Endothelial cell of umbilical vein (primary cell): ENCODE data around the gene GLRB.

Source experiments
- EZH2 ChIP-seq: IDR thresholded peaks from 2 replicates; pipeline ENCODE4 v1.6.1; 2012; ENCODE audit warnings: borderline replicate concordance, low read depth, mild to moderate bottlenecking, moderate library complexity, low read length, inconsistent platforms; ENCODE audit not compliant: severe bottlenecking
- MYC ChIP-seq: IDR thresholded peaks from one replicate; pipeline ENCODE4 v1.6.1; 2011; ENCODE audit warnings: mild to moderate bottlenecking, low read depth, low read length
- POLR2A ChIP-seq: IDR thresholded peaks from 2 replicates; pipeline ENCODE4 v1.6.1; 2012; ENCODE audit warnings: low read depth, mild to moderate bottlenecking, control low read depth, low read length
- POLR2AphosphoS5 ChIP-seq: IDR thresholded peaks from 2 replicates; pipeline ENCODE4 v1.6.1; 2012; ENCODE audit warnings: low read depth, mild to moderate bottlenecking, control low read depth, low read length, moderate library complexity; ENCODE audit not compliant: insufficient read depth
- TF ChIP-seq, protein P1 (sequence below), 2 donors: IDR thresholded peaks; 1 replicate in 1 of 2; 2 replicates in 1 of 2; pipeline ENCODE4 v1.5.1; 2011; ENCODE audit warnings: low read length in 2 of 2, mild to moderate bottlenecking in 2 of 2, moderate library complexity in 2 of 2, control low read depth in 1 of 2, inconsistent platforms in 1 of 2, low read depth in 1 of 2; ENCODE audit not compliant: insufficient read depth in 1 of 2; ENCODE audit errors: extremely low read depth in 1 of 2
- TF ChIP-seq, protein P2 (sequence below): IDR thresholded peaks from 2 replicates; pipeline ENCODE4 v1.6.1; 2011; ENCODE audit not compliant: insufficient read depth, insufficient read length

DNA sequence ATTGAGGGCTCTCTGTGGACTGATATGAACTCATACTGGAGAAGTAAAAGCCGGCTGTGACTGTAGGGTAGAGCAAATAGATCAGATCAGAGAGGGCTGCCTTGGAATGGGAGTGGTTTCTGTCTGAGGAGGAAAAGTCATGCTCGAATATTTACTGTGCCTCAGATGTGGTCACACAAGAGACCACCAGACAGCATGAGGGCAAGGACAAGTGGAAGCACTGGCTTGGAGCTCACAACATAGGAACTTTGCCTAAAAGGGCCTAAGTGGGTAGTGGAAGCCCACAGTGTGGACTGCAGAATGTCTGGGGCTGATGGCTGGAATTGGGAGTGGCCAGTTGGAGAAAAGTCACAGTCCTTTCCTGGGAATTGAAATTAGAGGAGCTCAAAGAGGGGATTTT is 19.8 kb downstream of the GLRB start:
- TF ChIP-seq, protein P1, sequence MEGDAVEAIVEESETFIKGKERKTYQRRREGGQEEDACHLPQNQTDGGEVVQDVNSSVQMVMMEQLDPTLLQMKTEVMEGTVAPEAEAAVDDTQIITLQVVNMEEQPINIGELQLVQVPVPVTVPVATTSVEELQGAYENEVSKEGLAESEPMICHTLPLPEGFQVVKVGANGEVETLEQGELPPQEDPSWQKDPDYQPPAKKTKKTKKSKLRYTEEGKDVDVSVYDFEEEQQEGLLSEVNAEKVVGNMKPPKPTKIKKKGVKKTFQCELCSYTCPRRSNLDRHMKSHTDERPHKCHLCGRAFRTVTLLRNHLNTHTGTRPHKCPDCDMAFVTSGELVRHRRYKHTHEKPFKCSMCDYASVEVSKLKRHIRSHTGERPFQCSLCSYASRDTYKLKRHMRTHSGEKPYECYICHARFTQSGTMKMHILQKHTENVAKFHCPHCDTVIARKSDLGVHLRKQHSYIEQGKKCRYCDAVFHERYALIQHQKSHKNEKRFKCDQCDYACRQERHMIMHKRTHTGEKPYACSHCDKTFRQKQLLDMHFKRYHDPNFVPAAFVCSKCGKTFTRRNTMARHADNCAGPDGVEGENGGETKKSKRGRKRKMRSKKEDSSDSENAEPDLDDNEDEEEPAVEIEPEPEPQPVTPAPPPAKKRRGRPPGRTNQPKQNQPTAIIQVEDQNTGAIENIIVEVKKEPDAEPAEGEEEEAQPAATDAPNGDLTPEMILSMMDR (IDR thresholded peaks at IDR 0.05; ENCODE audit: extremely low read depth in 1 of 2, insufficient read depth in 1 of 2, low read depth in 1 of 2, low read length in 2 of 2) = no peak
- TF ChIP-seq EZH2 (no peak), MYC (no peak), POLR2AphosphoS5 (no peak), POLR2A (no peak)
- TF ChIP-seq, protein P2, sequence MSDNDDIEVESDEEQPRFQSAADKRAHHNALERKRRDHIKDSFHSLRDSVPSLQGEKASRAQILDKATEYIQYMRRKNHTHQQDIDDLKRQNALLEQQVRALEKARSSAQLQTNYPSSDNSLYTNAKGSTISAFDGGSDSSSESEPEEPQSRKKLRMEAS = no peak
